ENCODE data around the gene LARP4B.
"Not testable (repeated sequence)": the region's sequence is repeated elsewhere in the genome, so short reads cannot be mapped to it uniquely, and the experiment has no call there.

LARP4B gene

GRCh38 chr10:934746-935406, 3.4 kb upstream of the LARP4B start:
- CTCF ChIA-PET, result no interaction called here
- no peak for DNase-seq
- WGBS (ENCODE audit: insufficient coverage), result 95% methylated on average over 13 of the region's 15 CpGs
- H3K9me3 ChIP-seq (ENCODE audit: control extremely low read depth in 1 of 5, control insufficient read depth in 4 of 5, insufficient read depth in 2 of 5, low read depth in 1 of 5, low read length in 4 of 5), result no peaks in the 10 kb centered on the region
- H3K4me1 ChIP-seq (ENCODE audit: control extremely low read depth in 1 of 4, control insufficient read depth in 4 of 4, insufficient read depth in 4 of 4, low read length in 3 of 4), result peaks cover 0 to 13% (median 8%) of the 10 kb centered on the region in 4 experiments
- no peak overlapping the region for H3K4me3 ChIP-seq (ENCODE audit: control insufficient read depth in 1 of 7, extremely low read depth in 1 of 7, insufficient read depth in 4 of 7, low read depth in 2 of 7, low read length in 6 of 7)
- no peaks in the 10 kb centered on the region for H3K27me3 ChIP-seq (replicated peaks in 2 of 5; ENCODE audit: control insufficient read depth in 4 of 5, insufficient read depth in 5 of 5, low read length in 4 of 5)
- no peak overlapping the region for H3K27ac ChIP-seq (ENCODE audit: insufficient read depth in 1 of 2, low read depth in 1 of 2, low read length in 2 of 2, poor library complexity in 1 of 2, severe bottlenecking in 2 of 2)
- POLR2A ChIA-PET, result no interaction called here
- H3K36me3 ChIP-seq (ENCODE audit: control insufficient read depth in 4 of 4, insufficient read depth in 4 of 4, low read length in 3 of 4), result no peaks in the 10 kb centered on the region

GRCh38 chr10:934165-934564, 2.7 kb upstream of the LARP4B start:
- POLR2A ChIA-PET; H3K9me3 ChIP-seq (ENCODE audit: control extremely low read depth in 1 of 5, control insufficient read depth in 4 of 5, insufficient read depth in 2 of 5, low read depth in 1 of 5, low read length in 4 of 5); H3K27ac ChIP-seq (ENCODE audit: insufficient read depth in 1 of 2, low read depth in 1 of 2, low read length in 2 of 2, poor library complexity in 1 of 2, severe bottlenecking in 2 of 2); H3K27me3 ChIP-seq (replicated peaks in 2 of 5; ENCODE audit: control insufficient read depth in 4 of 5, insufficient read depth in 5 of 5, low read length in 4 of 5); H3K36me3 ChIP-seq (ENCODE audit: control insufficient read depth in 4 of 4, insufficient read depth in 4 of 4, low read length in 3 of 4); DNase-seq; CTCF ChIA-PET; H3K4me3 ChIP-seq (ENCODE audit: control insufficient read depth in 1 of 7, extremely low read depth in 1 of 7, insufficient read depth in 4 of 7, low read depth in 2 of 7, low read length in 6 of 7): not testable (repeated sequence)
- 93% methylated on average over 3 of the region's 6 CpGs for WGBS (ENCODE audit: insufficient coverage)
- peaks cover 6 to 17% (median 11%) of the 10 kb centered on the region in 4 experiments for H3K4me1 ChIP-seq (ENCODE audit: control extremely low read depth in 1 of 4, control insufficient read depth in 4 of 4, insufficient read depth in 4 of 4, low read length in 3 of 4)

- DNase-seq, result no peak
- Histone ChIP-seq H3K9me3 (ENCODE audit: control extremely low read depth in 1 of 5, control insufficient read depth in 4 of 5, insufficient read depth in 2 of 5, low read depth in 1 of 5, low read length in 4 of 5) (no peaks in the 10 kb centered on the region), H3K4me3 (ENCODE audit: control insufficient read depth in 1 of 7, extremely low read depth in 1 of 7, insufficient read depth in 4 of 7, low read depth in 2 of 7, low read length in 6 of 7) (no peak overlapping the region), H3K27me3 (replicated peaks in 2 of 5; ENCODE audit: control insufficient read depth in 4 of 5, insufficient read depth in 5 of 5, low read length in 4 of 5) (no peaks in the 10 kb centered on the region), H3K4me1 (ENCODE audit: control extremely low read depth in 1 of 4, control insufficient read depth in 4 of 4, insufficient read depth in 4 of 4, low read length in 3 of 4) (peaks cover 10 to 28% (median 17%) of the 10 kb centered on the region in 4 experiments), H3K27ac (ENCODE audit: insufficient read depth in 1 of 2, low read depth in 1 of 2, low read length in 2 of 2, poor library complexity in 1 of 2, severe bottlenecking in 2 of 2) (peak overlapping the region; percentile 78 to 90), H3K36me3 (ENCODE audit: control insufficient read depth in 4 of 4, insufficient read depth in 4 of 4, low read length in 3 of 4) (no peaks in the 10 kb centered on the region)
- CTCF ChIA-PET, result interaction anchor here (1.0 kb wide), 1 partner anchor 11 kb away, joined by 3 read pairs; no protein-coding TSS in a partner anchor
- POLR2A ChIA-PET, result no interaction called here
- WGBS (ENCODE audit: insufficient coverage), result 98% methylated on average over 18 of the region's 28 CpGs
Measured at GRCh38 chr10:932589-932988, 1.1 kb upstream of the LARP4B start.

- WGBS (ENCODE audit: insufficient coverage), result 0% methylated on average over 52 of the region's 63 CpGs
- peak overlapping the region; percentile 57 to 98 (median 93) for H3K4me3 ChIP-seq (ENCODE audit: control insufficient read depth in 1 of 7, extremely low read depth in 1 of 7, insufficient read depth in 4 of 7, low read depth in 2 of 7, low read length in 6 of 7)
- DNase-seq, result peak; percentile 18 to 37 (median 22)
- H3K4me1 ChIP-seq (ENCODE audit: control extremely low read depth in 1 of 4, control insufficient read depth in 4 of 4, insufficient read depth in 4 of 4, low read length in 3 of 4), result peaks cover 10 to 37% (median 17%) of the 10 kb centered on the region in 4 experiments
- CTCF ChIA-PET, result interaction anchor here (1.0 to 2.8 kb wide), 3 partner anchors 10 to 24 kb away, joined by 3 to 17 read pairs (median 5); no protein-coding TSS in a partner anchor
- peaks cover 0 to 14% (median 3%) of the 10 kb centered on the region in 4 experiments for H3K36me3 ChIP-seq (ENCODE audit: control insufficient read depth in 4 of 4, insufficient read depth in 4 of 4, low read length in 3 of 4)
- POLR2A ChIA-PET, result interaction anchor here (0.6 to 1.0 kb wide), 3 partner anchors 27 to 315 kb away, joined by 3 to 5 read pairs (median 4); partner anchors contain the start of gene IDI1
- no peaks in the 10 kb centered on the region for H3K9me3 ChIP-seq (ENCODE audit: control extremely low read depth in 1 of 5, control insufficient read depth in 4 of 5, insufficient read depth in 2 of 5, low read depth in 1 of 5, low read length in 4 of 5)
- peak overlapping the region; percentile 70 to 86 for H3K27ac ChIP-seq (ENCODE audit: insufficient read depth in 1 of 2, low read depth in 1 of 2, low read length in 2 of 2, poor library complexity in 1 of 2, severe bottlenecking in 2 of 2)
- no peaks in the 10 kb centered on the region for H3K27me3 ChIP-seq (replicated peaks in 2 of 5; ENCODE audit: control insufficient read depth in 4 of 5, insufficient read depth in 5 of 5, low read length in 4 of 5)
Measured at GRCh38 chr10:930625-931325, 730 bp downstream of the LARP4B start.

- peak overlapping the region; percentile 57 to 98 (median 93) for H3K4me3 ChIP-seq (ENCODE audit: control insufficient read depth in 1 of 7, extremely low read depth in 1 of 7, insufficient read depth in 4 of 7, low read depth in 2 of 7, low read length in 6 of 7)
- H3K36me3 ChIP-seq (ENCODE audit: control insufficient read depth in 4 of 4, insufficient read depth in 4 of 4, low read length in 3 of 4), result peaks cover under 1 to 16% (median 3%) of the 10 kb centered on the region in 4 experiments
- H3K9me3 ChIP-seq (ENCODE audit: control extremely low read depth in 1 of 5, control insufficient read depth in 4 of 5, insufficient read depth in 2 of 5, low read depth in 1 of 5, low read length in 4 of 5), result no peaks in the 10 kb centered on the region
- peak; percentile 61 to 89 (median 85) for DNase-seq
- ChIA-PET POLR2A (interaction anchor here (0.6 to 1.1 kb wide), 4 partner anchors 13 to 73 kb away, joined by 3 to 4 read pairs (median 4); no protein-coding TSS in a partner anchor), CTCF (interaction anchor here (1.1 to 2.8 kb wide), 3 partner anchors 10 to 24 kb away, joined by 3 to 17 read pairs (median 5); no protein-coding TSS in a partner anchor)
- peaks cover 10 to 37% (median 17%) of the 10 kb centered on the region in 4 experiments for H3K4me1 ChIP-seq (ENCODE audit: control extremely low read depth in 1 of 4, control insufficient read depth in 4 of 4, insufficient read depth in 4 of 4, low read length in 3 of 4)
- H3K27me3 ChIP-seq (replicated peaks in 2 of 5; ENCODE audit: control insufficient read depth in 4 of 5, insufficient read depth in 5 of 5, low read length in 4 of 5), result no peaks in the 10 kb centered on the region
- WGBS (ENCODE audit: insufficient coverage), result under 1% methylated on average over 14 of the region's 14 CpGs
- H3K27ac ChIP-seq (ENCODE audit: insufficient read depth in 1 of 2, low read depth in 1 of 2, low read length in 2 of 2, poor library complexity in 1 of 2, severe bottlenecking in 2 of 2), result peak overlapping the region; percentile 70 to 86
Measured at GRCh38 chr10:929960-930624, 1.4 kb downstream of the LARP4B start.

- Histone ChIP-seq H3K4me1 (ENCODE audit: control extremely low read depth in 1 of 4, control insufficient read depth in 4 of 4, insufficient read depth in 4 of 4, low read length in 3 of 4) (peaks cover 10 to 35% (median 20%) of the 10 kb centered on the region in 4 experiments), H3K27me3 (replicated peaks in 2 of 5; ENCODE audit: control insufficient read depth in 4 of 5, insufficient read depth in 5 of 5, low read length in 4 of 5) (no peaks in the 10 kb centered on the region), H3K9me3 (ENCODE audit: control extremely low read depth in 1 of 5, control insufficient read depth in 4 of 5, insufficient read depth in 2 of 5, low read depth in 1 of 5, low read length in 4 of 5) (no peaks in the 10 kb centered on the region), H3K36me3 (ENCODE audit: control insufficient read depth in 4 of 4, insufficient read depth in 4 of 4, low read length in 3 of 4) (peaks cover 8 to 27% (median 16%) of the 10 kb centered on the region in 4 experiments), H3K27ac (ENCODE audit: insufficient read depth in 1 of 2, low read depth in 1 of 2, low read length in 2 of 2, poor library complexity in 1 of 2, severe bottlenecking in 2 of 2) (no peak overlapping the region), H3K4me3 (ENCODE audit: control insufficient read depth in 1 of 7, extremely low read depth in 1 of 7, insufficient read depth in 4 of 7, low read depth in 2 of 7, low read length in 6 of 7) (no peak overlapping the region)
- ChIA-PET CTCF (interaction anchor here (1.3 to 1.5 kb wide), 2 partner anchors 14 to 17 kb away, joined by 3 to 5 read pairs; no protein-coding TSS in a partner anchor), POLR2A (interaction anchor here (0.6 kb wide), 2 partner anchors 8 to 85 kb away, joined by 3 to 5 read pairs; no protein-coding TSS in a partner anchor)
- 100% methylated on average over 1 of the region's 2 CpGs for WGBS (ENCODE audit: insufficient coverage)
- no peak for DNase-seq
Measured at GRCh38 chr10:927131-927530, 4.4 kb downstream of the LARP4B start.
